ENCODE results near the gene PTPRR. TPM values are rescaled to one million over a fixed set of nuclear protein-coding genes. Genes with fewer than 3 reads are reported as not detected.

PTPRR gene
- total and polyA plus RNA-seq, 4 donors: 6.2 to 32.7 (median 17.5) TPM

DNA sequence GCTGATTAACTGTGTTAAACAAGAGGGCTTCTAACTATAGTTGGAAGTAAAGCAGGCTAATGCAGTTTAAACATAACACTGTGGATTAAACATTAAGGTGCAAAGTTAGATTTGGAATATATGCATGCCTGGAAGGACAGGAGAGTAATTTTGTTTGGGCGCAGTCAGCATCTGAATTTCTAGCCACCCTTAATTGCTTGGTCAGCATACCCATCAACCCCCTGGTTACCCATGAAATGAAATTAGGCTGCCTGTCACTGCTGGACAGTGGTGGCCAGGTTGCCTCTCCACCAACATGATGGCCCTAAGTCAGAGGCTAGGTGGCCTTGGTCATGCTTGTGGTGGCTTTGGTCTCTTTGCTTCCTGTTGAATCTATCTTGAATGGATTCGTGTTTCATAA lies 253.3 kb downstream of the PTPRR start:
- no peak overlapping the region for H3K27ac ChIP-seq (ENCODE audit: low read depth, low read length)
- WGBS (ENCODE audit: insufficient coverage): 93% methylated on average over 2 of the region's 2 CpGs
- DNase-seq (ENCODE audit: low read depth in 4 of 6, low spot score in 6 of 6): no peak
- H3K4me1 ChIP-seq (ENCODE audit: control insufficient read depth, insufficient read depth, low read length): no peaks in the 10 kb centered on the region
- no peaks in the 10 kb centered on the region for H3K27me3 ChIP-seq (ENCODE audit: control insufficient read depth, insufficient read depth, low read length)
- no peak overlapping the region for H3K4me3 ChIP-seq (ENCODE audit: low read depth, low read length)
- H3K9me3 ChIP-seq (ENCODE audit: control insufficient read depth, insufficient read depth, low read length): no peaks in the 10 kb centered on the region
- peaks cover 3% of the 10 kb centered on the region for H3K36me3 ChIP-seq (ENCODE audit: control insufficient read depth, insufficient read depth, low read length)

DNA sequence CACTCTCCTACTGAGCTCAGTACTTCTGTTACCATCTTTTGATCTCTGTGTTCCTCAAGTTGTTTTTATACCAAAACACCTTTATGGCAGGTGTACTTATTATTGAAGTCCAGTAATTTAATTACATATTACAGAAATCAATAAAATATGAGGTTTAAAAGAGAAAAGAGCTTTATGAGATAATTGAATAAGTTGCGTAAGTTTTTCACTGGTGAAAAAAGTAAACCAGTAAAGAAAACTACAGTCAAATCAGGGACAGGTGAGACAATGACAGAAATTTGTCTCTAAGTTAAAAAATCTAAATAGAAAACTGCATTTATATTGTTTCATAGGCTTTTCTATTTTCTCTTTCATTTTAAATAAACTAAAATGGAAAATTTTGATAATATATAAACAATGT lies 254.2 kb downstream of the PTPRR start:
- Histone ChIP-seq H3K4me1 (ENCODE audit: control insufficient read depth, insufficient read depth, low read length) (no peaks in the 10 kb centered on the region), H3K27me3 (ENCODE audit: control insufficient read depth, insufficient read depth, low read length) (no peaks in the 10 kb centered on the region), H3K27ac (ENCODE audit: low read depth, low read length) (no peak overlapping the region), H3K4me3 (ENCODE audit: low read depth, low read length) (no peak overlapping the region), H3K9me3 (ENCODE audit: control insufficient read depth, insufficient read depth, low read length) (no peaks in the 10 kb centered on the region), H3K36me3 (ENCODE audit: control insufficient read depth, insufficient read depth, low read length) (peaks cover 3% of the 10 kb centered on the region)
- no CpG with 5 or more reads among the region's 1 CpG for WGBS (ENCODE audit: insufficient coverage)
- no peak for DNase-seq (ENCODE audit: low read depth in 4 of 6, low spot score in 6 of 6)

DNA sequence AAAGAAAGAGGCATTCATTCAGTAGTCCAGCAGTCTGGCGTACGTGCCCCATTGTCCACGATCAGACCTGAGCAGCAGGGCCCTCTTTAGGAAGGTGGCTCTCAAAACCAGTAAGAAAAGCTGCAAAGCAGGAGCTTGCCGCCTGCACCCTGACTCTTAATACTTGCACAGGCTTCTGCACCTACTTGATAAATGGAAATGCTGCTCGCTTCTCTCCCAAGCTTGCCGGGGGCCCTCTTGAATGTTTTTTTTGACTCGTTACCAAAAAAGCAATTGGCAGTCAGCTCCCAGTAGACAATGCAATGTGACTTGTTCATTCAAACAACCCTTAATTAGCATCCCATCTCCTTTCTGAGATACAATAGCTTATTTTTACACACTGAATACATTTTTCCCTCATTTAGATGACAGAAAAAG lies 256.1 kb downstream of the PTPRR start:
- H3K27ac ChIP-seq (ENCODE audit: low read depth, low read length): no peak overlapping the region
- no peak overlapping the region for H3K4me3 ChIP-seq (ENCODE audit: low read depth, low read length)
- H3K9me3 ChIP-seq (ENCODE audit: control insufficient read depth, insufficient read depth, low read length): no peaks in the 10 kb centered on the region
- no peaks in the 10 kb centered on the region for H3K4me1 ChIP-seq (ENCODE audit: control insufficient read depth, insufficient read depth, low read length)
- WGBS (ENCODE audit: insufficient coverage): 12% methylated on average over 7 of the region's 7 CpGs
- no peaks in the 10 kb centered on the region for H3K27me3 ChIP-seq (ENCODE audit: control insufficient read depth, insufficient read depth, low read length)
- peaks cover 3% of the 10 kb centered on the region for H3K36me3 ChIP-seq (ENCODE audit: control insufficient read depth, insufficient read depth, low read length)
- peak in 3 of 6 donors; percentile 26 to 78 (median 73) for DNase-seq (ENCODE audit: low read depth in 4 of 6, low spot score in 6 of 6)

DNA sequence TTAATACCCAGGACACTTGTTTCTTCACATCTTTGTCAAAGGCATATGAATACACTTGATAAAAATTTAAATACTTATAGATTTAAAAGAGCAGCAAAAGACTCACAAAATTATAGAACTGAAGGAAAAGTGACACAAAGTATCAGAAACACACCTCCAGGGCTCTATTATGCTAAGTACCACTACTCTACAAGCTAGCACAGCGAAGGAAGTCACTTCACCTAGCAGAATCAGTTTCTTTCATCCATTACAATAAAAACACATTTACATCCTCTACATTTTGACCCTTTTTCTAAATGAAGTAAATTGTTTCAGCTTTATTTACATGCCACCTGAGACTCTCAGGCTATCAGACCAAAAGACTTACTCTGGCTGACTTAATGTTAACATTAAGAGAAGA lies 256.7 kb downstream of the PTPRR start:
- Histone ChIP-seq H3K4me3 (ENCODE audit: low read depth, low read length) (no peak overlapping the region), H3K27ac (ENCODE audit: low read depth, low read length) (no peak overlapping the region), H3K9me3 (ENCODE audit: control insufficient read depth, insufficient read depth, low read length) (no peaks in the 10 kb centered on the region), H3K36me3 (ENCODE audit: control insufficient read depth, insufficient read depth, low read length) (peaks cover 3% of the 10 kb centered on the region), H3K27me3 (ENCODE audit: control insufficient read depth, insufficient read depth, low read length) (no peaks in the 10 kb centered on the region), H3K4me1 (ENCODE audit: control insufficient read depth, insufficient read depth, low read length) (no peaks in the 10 kb centered on the region)
- DNase-seq (ENCODE audit: low read depth in 4 of 6, low spot score in 6 of 6): peak in 1 of 6 donors; percentile 35
- no CpG with 5 or more reads among the region's 1 CpG for WGBS (ENCODE audit: insufficient coverage)

DNA sequence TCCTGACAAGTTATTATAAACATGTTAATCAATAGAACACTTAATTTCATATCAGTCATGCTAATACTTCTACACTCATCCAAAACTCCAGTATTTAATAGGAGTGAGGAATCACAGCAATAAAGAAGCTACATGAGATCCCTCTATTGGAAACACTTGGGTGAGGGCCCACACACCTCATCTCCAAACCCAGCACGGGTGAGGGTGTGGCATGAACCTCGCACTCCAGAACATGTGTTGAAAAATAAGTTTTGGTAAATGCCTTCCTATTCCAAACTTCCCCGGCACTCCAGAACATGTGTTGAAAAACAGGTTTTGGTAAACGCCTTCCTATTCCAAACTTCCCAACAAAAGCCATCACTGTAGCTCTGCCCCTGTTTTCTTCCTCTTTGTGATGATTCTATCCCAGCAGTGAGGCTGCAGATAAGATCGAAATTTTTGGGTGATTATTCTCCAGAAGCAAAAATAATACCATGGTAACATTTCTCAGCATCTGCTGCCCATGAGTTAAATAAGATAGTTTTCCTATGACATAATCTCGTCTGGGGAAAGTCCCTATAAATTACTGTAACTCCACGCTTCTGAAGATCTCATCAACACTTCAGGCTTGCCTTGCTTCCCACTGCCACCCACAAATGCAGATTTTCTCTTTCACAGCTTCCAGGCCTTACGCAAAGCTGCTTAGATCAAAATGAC lies 258.9 kb downstream of the PTPRR start:
- WGBS (ENCODE audit: insufficient coverage): 75% methylated on average over 2 of the region's 8 CpGs
- DNase-seq (ENCODE audit: low read depth in 4 of 6, low spot score in 6 of 6): peak in 1 of 6 donors; percentile 10
- Histone ChIP-seq H3K4me1 (ENCODE audit: control insufficient read depth, insufficient read depth, low read length) (no peaks in the 10 kb centered on the region), H3K4me3 (ENCODE audit: low read depth, low read length) (no peak overlapping the region), H3K9me3 (ENCODE audit: control insufficient read depth, insufficient read depth, low read length) (no peaks in the 10 kb centered on the region), H3K36me3 (ENCODE audit: control insufficient read depth, insufficient read depth, low read length) (no peaks in the 10 kb centered on the region), H3K27ac (ENCODE audit: low read depth, low read length) (no peak overlapping the region), H3K27me3 (ENCODE audit: control insufficient read depth, insufficient read depth, low read length) (no peaks in the 10 kb centered on the region)

DNA sequence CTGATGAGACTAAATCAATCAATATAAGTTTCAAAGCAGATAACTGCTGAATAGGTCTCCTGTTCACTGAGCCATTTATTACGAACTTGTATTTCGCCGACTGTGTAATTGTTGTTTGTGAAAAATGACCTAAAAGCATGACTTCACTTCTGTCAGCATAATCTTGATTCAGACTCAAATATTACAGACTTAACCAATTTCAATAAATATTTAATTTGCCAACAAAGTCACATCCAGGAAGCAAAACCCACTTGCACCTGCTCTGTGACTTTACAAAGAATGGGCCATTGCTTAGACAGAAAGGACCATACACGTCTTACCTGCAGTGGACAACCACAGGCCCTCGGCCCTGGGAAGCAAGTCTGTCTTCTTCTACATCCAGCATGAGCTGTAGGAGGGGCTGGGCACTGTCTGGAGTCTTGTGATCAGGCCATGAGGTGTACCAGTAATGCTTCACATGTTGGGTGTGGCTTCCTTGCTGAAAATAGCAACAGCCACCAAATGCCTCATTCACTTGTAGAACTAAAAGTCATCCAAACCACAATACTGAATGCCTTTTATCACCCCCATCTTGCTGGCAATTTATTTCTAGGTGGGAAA lies 259.8 kb downstream of the PTPRR start:
- no peaks in the 10 kb centered on the region for H3K36me3 ChIP-seq (ENCODE audit: control insufficient read depth, insufficient read depth, low read length)
- H3K4me1 ChIP-seq (ENCODE audit: control insufficient read depth, insufficient read depth, low read length): no peaks in the 10 kb centered on the region

DNA sequence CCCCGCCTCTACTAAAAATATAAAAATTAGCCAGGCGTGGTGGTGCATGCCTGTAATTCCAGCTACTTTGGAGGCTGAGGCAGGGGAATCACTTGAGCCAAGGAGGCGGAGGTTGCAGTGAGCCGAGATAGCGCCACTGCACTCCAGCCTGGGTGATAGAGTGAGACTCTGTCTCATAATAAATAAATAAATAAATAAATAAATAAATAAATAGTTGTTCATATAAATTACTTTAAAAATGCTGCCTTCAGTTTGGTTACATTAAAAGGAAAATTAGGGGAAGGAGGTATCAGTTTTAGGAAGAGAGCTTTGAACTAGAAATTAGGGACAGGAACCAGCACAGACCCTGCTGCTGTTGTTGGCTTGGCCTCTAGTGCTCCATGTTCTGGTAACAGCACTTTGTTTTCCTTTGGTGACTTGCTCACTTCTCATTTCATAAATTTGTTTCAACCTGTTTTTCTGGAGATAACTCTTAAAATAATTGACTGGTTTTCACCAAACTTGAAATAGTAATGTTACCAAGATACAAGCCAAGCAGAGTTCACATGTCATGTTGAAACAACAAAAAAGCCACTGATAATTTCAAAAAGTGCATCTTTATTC lies 260.4 kb downstream of the PTPRR start:
- no peaks in the 10 kb centered on the region for H3K27me3 ChIP-seq (ENCODE audit: control insufficient read depth, insufficient read depth, low read length)
- no CpG with 5 or more reads among the region's 5 CpGs for WGBS (ENCODE audit: insufficient coverage)
- no peak overlapping the region for H3K27ac ChIP-seq (ENCODE audit: low read depth, low read length)
- no peaks in the 10 kb centered on the region for H3K4me1 ChIP-seq (ENCODE audit: control insufficient read depth, insufficient read depth, low read length)
- H3K4me3 ChIP-seq (ENCODE audit: low read depth, low read length): no peak overlapping the region
- no peaks in the 10 kb centered on the region for H3K36me3 ChIP-seq (ENCODE audit: control insufficient read depth, insufficient read depth, low read length)
- H3K9me3 ChIP-seq (ENCODE audit: control insufficient read depth, insufficient read depth, low read length): no peaks in the 10 kb centered on the region
- DNase-seq (ENCODE audit: low read depth in 4 of 6, low spot score in 6 of 6): no peak

More for the DNA sequence above, 259.8 kb downstream of the PTPRR start:
- 86% methylated on average over 2 of the region's 5 CpGs for WGBS (ENCODE audit: insufficient coverage)
- Histone ChIP-seq H3K9me3 (ENCODE audit: control insufficient read depth, insufficient read depth, low read length) (no peaks in the 10 kb centered on the region), H3K27ac (ENCODE audit: low read depth, low read length) (no peak overlapping the region), H3K4me3 (ENCODE audit: low read depth, low read length) (no peak overlapping the region), H3K27me3 (ENCODE audit: control insufficient read depth, insufficient read depth, low read length) (no peaks in the 10 kb centered on the region)
- no peak for DNase-seq (ENCODE audit: low read depth in 4 of 6, low spot score in 6 of 6)

DNA sequence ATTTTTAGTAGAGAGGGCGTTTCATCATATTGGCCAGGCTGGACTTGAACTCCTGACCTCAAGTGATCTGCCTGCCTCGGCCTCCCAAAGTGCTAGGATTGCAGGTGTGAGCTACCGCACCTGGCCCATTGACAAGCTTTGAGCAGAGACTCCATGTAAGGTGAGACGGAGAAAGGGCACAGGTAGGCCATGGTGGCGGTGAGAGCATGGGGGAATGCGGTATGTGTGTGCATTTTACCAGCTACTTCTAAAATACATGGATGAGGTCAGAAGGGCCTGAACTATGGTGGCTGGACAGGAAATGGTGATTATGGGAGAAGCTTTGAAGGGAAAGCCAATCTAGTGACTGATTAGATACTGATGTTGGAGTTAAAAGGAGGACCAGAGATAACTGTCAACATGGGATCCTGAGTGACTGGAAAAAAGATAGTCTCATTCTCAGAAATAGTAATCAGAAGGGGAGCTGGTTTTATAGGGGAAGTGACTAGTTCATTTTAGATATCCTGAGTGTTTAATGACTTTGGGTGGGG lies 261.4 kb downstream of the PTPRR start:
- no peak for DNase-seq (ENCODE audit: low read depth in 4 of 6, low spot score in 6 of 6)
- Histone ChIP-seq H3K4me1 (ENCODE audit: control insufficient read depth, insufficient read depth, low read length) (no peaks in the 10 kb centered on the region), H3K27me3 (ENCODE audit: control insufficient read depth, insufficient read depth, low read length) (no peaks in the 10 kb centered on the region), H3K4me3 (ENCODE audit: low read depth, low read length) (no peak overlapping the region), H3K9me3 (ENCODE audit: control insufficient read depth, insufficient read depth, low read length) (no peaks in the 10 kb centered on the region), H3K36me3 (ENCODE audit: control insufficient read depth, insufficient read depth, low read length) (no peaks in the 10 kb centered on the region), H3K27ac (ENCODE audit: low read depth, low read length) (no peak overlapping the region)
- 97% methylated on average over 4 of the region's 6 CpGs for WGBS (ENCODE audit: insufficient coverage)

DNA sequence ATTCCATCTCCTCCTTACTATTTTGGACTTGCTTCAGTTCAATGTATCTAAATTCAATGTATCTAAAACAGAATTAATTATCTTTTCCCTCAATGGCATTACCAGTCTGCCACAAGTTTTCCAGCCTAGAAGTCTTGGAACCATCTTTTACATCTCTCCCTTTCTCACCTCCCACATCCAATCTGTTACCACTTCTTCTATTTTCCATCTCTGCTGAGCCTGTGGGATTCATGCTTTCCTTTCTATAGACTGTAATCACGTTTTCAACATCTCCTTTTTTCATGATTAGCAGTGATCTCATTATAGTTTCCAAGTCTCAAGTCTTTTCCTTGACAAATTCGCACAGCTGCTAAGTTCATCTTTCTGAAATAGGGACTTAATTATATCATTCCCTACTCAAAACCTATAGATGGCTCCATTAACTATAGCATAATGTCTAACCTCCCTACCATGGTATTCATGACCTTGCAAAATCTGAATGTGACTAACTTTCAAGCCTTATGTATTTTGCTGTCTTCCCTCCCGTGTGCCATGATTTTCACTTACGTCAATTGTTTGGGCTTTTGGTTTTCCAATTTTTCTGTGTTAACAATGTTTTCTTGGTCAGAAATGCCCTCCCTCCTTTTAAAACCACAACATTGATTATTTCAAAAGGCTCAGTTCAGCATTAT lies 262.8 kb downstream of the PTPRR start:
- Histone ChIP-seq H3K36me3 (ENCODE audit: control insufficient read depth, insufficient read depth, low read length) (no peaks in the 10 kb centered on the region), H3K4me1 (ENCODE audit: control insufficient read depth, insufficient read depth, low read length) (no peaks in the 10 kb centered on the region), H3K27me3 (ENCODE audit: control insufficient read depth, insufficient read depth, low read length) (no peaks in the 10 kb centered on the region), H3K27ac (ENCODE audit: low read depth, low read length) (no peak overlapping the region), H3K4me3 (ENCODE audit: low read depth, low read length) (no peak overlapping the region), H3K9me3 (ENCODE audit: control insufficient read depth, insufficient read depth, low read length) (no peaks in the 10 kb centered on the region)
- 66% methylated on average over 4 of the region's 4 CpGs for WGBS (ENCODE audit: insufficient coverage)
- peak in 1 of 6 donors; percentile 53 for DNase-seq (ENCODE audit: low read depth in 4 of 6, low spot score in 6 of 6)
